ENCODE results near the gene MUCL3.
"Not testable (repeated sequence)": the region's sequence is repeated elsewhere in the genome, so short reads cannot be mapped to it uniquely, and the experiment has no call there.

The MUCL3 gene

DNA sequence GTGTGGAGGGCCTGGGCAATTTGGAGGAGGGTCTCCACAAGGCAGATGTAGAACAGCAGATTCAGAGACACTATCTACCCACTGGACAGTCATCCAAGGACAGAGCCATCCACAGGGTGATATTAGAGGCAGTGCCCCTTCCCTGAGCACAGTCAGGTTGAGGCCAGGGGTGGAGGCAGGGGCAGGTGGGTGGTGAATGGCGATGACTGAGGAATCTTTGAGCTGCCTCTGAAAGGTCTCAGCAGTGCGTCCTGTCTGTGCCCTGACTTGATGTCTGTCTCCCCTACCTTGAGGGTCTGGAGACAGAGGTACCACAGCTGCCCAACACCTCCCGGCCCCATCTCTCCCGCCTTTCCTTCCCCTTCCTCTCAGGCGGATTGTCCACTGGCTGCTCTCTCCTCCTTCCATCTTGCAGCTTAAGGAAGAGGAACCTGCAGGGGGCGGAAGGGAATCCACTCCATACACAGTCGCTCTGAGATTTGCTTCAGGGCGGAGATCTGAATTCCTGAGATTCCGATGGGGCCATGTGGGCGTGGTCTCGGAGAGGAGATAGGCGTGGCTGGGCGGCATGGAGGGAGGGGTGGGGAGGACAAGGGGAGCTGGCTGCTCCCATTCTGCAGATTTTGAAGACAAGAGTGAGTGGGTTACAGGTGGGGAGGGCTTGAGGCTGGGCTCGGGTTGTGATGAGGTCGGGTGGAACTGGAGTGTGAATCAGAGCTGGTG is 1.7 kb downstream of the MUCL3 start:
- peak; percentile 96 for DNase-seq (ENCODE audit: low read depth, low spot score)

DNA sequence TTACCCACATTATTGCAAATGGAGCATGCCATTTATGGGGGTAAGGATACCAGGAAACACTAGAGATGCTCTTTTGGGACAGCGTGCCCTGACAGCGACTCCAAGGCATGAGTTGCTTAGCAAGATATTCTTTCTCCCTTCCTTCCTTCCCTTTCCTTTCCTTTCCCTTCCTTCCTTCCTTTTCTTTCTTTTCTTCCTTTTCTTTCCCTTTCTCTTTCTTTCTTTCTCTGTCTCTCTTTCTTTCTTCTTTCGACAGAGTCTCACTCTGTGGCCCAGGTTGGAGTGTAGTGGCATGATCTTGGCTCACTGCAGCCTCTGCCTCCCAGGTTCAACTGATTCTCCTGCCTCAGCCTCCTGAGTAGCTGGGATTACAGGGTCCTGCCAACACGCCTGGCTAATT is 3.3 kb downstream of the MUCL3 start:
- no peak for DNase-seq (ENCODE audit: low read depth, low spot score)

DNA sequence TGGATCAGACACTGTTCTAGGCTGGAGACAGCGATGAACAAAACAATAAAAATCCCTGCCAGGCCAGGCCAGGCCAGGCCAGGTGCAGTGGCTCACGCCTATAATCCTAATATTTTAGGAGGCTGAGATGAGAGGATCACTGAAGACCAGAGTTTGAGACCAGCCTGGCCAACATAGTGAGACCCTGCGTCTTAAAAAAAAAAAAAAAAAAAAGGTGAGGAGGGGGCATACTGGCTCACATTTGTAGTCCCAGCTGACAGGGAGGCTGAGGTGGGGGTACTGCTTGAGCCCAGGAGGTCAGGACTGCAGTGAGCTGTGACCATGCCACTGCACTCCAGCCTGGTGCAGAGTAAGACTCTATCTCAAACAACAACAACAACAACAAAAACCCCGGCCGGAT is 4.5 kb downstream of the MUCL3 start:
- no peak for DNase-seq (ENCODE audit: low read depth, low spot score)

DNA sequence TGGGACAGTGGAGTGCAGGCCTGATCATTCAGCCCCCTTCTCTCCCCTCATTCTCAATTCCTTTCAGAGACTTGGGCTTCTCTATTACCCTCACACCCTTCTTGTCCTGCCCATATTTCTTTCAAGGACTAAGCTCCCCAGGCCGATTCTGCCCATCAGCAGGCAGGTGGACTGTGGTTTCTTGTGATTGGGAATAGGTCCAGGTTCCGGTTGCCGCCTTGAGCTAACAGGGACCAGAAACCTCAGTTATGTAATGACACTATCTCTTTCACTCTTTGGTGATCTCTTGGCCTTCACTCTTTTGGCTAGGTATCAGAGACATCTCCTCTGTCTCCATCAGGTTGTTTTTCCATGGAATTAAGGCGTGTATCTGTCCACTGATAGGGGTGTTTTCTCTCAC is 6.5 kb downstream of the MUCL3 start:
- DNase-seq (ENCODE audit: low read depth, low spot score): no peak

DNA sequence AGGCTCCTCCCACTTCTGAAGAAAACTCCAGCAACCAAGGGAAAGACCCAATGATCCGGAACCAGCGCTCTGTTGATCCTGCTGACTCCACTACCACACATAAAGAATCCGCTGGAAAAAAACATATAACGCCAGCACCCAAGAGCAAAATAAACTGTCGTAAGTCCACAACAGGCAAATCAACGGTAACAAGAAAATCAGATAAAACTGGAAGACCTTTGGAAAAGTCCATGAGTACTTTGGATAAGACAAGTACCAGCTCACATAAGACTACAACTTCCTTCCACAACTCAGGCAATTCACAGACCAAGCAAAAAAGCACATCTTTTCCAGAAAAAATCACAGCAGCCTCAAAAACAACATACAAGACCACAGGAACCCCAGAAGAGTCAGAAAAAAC is 8.0 kb downstream of the MUCL3 start:
- DNase-seq (ENCODE audit: low read depth, low spot score): no peak

DNA sequence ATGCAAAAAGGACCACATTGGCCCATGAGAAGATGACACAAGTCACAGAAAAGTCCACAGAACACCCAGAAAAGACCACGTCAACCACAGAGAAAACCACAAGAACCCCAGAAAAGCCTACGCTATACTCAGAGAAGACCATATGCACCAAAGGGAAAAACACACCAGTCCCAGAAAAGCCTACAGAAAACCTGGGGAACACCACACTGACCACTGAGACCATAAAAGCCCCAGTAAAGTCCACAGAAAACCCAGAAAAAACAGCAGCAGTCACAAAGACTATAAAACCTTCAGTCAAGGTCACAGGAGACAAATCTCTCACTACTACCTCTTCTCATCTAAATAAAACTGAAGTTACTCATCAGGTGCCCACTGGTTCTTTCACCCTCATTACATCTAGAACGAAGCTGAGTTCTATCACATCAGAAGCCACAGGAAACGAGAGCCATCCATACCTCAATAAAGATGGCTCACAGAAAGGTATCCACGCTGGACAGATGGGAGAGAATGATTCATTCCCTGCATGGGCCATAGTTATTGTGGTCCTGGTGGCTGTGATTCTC is 11.2 kb downstream of the MUCL3 start:
- DNase-seq (ENCODE audit: low read depth, low spot score): no peak

DNA sequence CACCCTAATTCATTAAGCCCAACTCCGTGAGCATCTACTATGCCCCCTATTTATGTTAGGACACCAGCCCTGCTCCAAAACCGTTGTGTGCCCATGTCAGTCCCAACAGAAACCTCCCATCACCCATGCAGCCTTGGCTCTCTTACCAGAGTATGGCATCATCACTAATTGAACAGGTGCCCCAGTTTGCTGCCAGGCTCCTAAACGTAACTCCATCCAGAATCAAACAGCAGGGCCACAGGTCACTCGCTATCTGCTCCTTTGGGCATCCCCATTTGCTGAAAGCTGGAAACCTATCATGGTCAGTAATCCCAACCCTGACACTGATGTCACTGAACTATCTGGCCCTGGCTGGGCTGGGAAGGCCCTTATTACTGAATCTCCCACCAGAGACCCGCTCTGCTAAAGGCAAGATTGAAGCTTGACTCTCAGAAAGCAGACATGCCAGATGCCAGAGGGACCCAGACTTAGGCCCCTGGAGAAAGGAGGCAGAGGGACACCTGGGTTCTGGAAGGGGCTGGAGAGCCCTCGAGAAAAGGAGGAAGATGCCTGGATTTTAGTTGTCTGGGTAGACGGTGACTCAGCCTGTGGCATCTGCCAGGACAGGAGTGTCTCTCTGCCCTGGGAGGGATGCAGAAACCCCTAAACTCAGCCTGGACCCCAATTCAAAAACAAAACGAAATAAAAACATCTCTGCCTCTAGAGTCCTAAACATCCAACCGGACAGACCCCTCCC is 14.0 kb downstream of the MUCL3 start:
- DNase-seq (ENCODE audit: low read depth, low spot score): no peak

DNA sequence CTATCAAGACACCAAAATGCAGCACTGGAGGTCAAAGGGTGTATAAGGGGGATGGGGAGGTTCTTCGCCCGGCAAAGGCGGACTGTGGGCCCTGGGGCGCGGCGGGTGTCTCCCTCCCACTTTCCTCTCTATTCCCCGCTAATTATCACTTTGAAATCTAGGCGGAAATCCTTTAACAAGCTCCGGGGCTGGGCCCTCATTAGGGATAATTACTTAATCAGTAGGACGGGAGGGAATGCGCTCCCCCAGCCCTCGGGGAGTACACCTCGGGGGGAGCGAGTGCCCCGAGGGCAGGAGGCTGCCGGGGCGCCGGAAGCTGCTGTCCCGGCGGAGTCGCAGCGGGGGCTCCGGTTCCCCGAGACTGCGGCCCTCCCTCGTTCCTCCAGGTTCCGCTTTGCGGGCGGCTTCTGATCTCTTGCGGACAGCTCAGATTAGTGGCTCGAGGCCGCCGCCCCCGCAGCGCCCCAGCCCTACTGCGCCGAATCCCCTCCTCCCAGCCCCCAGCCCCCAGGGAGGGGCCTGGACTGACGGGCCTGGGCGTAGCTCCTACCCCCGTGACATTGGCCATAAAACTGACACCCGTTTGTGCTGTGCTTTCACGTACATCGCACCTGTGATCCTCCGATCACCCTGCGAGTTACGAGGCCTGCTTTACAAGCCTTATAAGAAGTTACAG is 14.7 kb downstream of the MUCL3 start:
- peak; percentile 82 for DNase-seq (ENCODE audit: low read depth, low spot score)

DNA sequence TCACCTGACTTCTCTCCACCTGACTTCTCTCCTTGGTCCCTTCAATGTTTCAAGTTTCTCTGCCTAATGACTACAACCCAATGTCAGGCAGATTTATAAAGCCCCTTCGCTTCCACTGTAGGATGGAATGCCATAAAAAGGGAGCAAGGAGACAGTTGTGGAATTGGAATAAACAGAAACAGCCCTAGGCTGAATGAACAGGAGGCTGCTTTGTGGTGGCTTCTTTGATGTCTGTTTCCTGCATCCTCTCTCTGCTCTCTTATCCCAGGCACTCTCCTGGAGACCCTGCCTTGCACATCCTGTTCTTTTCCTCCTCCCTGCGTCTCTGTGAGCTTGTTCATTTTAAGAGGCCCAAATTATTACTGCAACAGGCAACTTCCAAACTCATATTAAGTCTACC is 16.9 kb downstream of the MUCL3 start:
- DNase-seq (ENCODE audit: low read depth, low spot score): peak; percentile 71

DNA sequence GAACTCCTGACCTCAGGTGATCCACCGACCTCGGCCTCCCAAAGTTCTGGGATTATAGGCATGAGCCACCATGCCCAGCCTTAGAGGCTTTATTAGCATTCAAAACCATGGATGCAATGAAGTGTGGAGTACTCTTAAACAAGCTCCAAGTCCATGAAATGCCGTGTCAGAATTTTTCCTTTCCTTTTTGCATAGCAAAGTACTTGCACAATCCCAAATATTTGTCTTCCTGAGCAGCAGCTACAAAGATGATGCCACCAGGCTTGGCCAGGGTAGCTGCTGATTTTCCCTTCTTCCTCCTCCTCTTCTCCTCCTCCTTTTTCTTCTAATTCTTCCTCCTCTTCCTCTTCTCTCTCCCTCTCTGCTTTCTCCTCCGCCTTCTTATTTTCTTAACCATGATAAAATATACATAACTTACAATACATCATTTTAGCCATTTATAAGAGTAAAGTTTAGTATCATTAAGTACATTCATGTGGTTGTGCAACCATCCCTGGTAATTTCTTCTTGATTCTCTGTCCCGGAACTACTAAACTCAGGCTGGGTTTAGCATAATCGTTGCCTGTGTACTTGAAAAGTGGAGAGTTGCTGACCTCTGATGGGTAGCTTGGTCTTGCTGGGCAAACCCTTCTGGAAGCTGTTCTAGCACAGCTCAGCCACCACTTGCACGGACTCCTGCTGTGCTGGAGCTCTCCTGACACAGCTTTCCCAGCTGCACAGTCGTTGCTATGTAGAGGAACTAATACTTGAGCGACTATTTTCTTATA is 20.3 kb downstream of the MUCL3 start:
- DNase-seq (ENCODE audit: low read depth, low spot score): no peak

DNA sequence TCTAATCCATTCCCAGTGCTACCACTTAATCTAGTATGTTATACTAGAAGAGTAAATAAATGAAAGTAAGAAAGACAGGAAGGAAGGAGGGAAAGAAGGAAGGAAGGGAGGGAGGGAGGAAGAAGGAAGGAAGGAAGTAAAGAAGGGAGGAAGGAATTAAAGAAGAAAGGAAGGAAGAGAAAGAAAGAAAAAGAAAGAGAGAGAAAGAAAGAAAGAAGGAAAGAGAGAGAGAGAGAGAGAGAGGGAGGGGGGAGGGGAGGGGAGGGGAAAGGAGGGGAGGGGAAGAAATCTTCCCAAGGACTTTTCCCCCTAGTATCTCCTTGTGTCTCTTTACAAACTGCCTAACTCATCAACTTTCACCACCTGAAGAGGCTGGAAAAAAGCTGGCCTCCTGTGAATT is 21.9 kb downstream of the MUCL3 start:
- DNase-seq (ENCODE audit: low read depth, low spot score): no peak

DNA sequence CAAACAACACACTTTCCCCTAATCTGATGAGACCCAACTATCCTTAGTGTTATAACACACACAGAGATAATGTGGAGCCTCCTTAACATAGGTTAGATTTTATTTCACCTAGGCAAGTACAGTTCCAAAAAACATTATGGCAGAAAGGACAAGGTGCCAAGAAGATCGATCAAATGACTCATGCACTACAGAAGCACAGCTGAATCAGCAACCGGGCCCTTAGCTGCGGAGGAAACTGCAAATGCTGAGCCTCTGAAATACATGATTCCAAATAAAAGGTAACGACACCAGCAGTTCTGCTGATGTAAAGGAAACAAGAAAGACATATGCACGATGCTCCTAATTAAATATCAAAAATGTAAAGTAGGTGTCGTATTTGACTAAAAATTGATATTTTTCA is 22.9 kb downstream of the MUCL3 start:
- DNase-seq (ENCODE audit: low read depth, low spot score): no peak

DNA sequence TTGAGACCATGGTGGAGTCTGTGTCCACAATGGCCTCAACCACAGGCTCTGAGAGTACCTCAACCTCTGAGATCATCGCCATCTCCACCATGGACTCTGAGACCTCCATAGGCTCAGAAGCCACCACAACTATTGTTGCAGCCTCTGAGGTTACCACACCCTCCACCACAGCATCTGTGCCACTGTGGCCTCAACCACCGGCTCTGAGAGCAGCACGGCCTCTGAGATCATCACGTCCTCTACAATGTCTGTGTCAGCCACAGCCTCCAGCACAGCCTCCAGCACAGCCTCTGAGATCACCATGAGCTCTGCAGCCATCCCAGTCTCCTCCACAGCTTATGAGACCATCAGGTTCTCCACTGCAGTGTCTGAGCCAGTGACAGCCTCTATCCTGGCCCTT is 23.3 kb downstream of the MUCL3 start:
- no peak for DNase-seq (ENCODE audit: low read depth, low spot score)

DNA sequence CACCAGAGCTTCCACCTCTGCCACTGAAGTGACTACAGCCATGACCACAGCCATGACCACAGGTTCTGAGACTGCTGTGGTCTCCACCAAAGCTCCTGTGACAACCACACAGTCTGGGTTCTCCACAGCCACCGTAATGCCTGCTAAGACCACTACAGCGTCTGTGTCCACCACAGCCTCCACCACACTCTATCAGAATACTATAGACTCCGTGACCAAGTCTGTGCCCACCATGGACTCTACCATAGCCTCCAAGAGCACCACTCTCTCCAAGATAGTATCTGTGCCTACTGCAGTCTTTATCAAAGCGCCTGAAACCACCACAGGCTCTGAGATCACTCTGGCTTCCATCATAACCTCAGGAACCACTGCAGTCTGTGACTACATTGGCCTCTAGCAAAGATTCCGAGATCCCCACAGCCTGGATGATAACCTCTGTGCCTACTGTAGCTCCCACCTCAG is 24.4 kb downstream of the MUCL3 start:
- DNase-seq (ENCODE audit: low read depth, low spot score): no peak

DNA sequence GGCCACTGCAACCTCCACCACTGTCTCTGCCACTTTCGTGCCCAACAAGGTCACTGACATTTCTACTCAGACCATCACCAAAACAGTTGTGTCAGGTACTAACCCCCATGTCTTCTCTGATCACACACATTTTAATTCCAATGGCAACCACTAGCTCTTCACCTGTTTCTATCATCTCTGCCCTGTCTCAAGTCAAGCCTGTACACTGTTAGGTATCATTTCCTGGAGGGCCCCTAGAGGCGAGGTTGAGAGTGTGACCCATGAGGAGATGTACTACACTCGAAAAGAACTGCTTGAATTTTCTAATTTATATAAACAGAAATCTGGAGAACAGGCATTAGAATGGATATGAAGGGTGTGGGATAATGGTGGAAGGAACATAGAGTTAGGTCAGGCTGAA is 25.4 kb downstream of the MUCL3 start:
- no peak for DNase-seq (ENCODE audit: low read depth, low spot score)

DNA sequence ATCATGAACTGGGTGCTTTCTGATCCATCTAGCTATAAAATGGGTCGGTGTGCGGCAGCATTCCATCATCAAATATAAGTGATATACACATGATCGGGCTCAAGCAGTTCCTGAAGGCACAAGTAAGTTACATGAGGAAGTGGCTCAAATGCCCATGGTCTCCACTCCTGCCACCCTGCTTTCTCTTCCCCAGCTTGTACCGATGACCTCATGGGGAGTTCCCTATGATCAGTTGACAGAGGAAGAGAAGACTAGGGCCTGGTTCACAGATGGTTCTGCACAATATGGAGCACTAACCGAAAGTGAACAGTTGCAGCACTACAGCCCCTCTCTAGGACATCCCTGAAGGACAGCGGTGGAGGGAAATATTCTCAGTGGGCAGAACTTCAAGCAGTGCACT is 28.4 kb downstream of the MUCL3 start:
- DNase-seq (ENCODE audit: low read depth, low spot score): not testable (repeated sequence)

DNA sequence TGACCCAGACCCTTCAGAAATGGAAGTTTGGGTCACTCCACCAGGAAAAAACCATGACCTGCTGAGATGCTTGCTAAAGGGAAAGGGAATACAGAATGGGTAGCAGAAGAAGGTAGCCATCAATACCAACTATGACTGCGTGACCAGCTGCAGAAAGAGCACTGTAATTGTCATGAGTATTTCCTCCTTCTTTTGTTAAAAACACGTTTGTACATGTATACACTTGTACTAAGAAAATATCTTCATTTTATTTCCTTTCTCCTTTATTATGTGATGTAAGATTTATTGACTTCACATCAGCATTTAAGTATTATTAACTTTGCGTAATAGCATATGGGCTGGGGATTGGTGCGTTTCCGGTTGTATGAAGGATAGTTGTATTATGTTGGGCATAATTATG is 30.2 kb downstream of the MUCL3 start:
- no peak for DNase-seq (ENCODE audit: low read depth, low spot score)

DNA sequence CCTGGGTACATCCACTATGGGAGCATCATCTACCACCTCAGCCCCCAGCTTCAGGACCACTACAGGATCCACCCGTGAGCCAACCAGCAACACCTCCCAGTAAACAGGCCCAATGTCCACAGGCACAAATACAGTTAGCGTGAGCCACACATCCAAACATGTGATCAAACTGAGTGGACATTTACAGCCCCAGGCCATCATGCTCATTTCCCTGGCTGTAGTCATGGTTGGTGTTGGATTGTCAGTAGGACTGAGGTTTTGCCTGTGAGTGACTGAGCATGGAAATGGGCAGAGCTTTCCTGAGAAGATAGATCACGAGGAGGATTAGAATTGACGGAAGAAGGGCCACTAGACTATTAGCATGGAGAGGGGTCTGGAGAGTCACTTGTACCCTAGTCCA is 32.0 kb downstream of the MUCL3 start:
- DNase-seq (ENCODE audit: low read depth, low spot score): no peak

DNA sequence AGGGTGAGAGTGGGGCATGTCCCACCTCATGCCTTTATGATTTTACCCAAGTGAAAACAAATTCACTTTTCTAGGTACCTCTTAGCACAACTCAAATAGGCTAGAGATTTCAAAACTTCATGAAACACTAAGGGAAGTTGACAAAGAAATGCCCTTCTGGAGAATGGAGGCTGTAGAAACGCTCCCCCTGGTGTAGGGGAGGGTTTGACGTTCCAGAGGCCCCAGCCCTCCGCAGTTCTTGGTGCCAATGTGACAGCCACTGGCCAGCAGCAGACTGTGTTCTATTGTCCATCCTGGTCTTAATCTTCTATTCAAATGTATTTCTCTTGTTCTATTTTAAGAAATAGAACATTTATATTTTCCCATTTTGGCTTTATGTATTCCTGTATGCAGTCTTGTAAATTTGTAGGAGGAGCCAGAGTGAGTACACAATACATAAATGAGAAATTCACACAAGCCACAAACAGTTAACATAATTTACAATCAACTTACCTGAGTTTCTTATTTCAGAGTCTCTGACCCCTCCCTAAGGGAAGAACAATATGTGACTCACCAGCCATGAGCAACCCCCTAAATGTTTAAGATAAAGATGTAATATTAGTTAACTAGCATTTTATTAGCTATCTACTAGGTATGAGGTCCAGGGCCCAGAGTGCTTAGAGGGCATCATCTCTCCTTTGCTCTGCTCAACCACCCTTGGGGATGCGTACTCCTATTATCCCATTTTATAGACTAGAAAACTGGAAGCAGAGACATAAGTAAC is 33.9 kb downstream of the MUCL3 start:
- no peak for DNase-seq (ENCODE audit: low read depth, low spot score)

DNA sequence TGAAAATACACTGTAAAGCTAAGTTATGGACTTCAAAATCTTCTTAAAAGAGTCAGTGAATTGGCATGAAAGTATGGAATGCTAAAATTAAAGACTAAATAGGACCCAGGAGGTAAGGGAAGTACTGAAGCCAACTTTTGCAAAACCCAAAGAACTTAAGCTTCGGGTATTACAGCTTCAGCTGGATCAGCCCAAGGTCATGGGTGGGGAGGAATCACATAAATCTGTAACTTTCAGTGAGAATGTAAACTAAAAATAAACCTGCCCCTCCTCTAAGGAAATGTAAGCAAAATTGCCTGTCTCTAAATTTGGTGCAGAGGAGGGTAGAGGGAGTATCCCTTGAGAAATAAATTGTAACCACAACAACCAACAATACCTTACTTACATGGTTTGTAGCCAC is 38.4 kb downstream of the MUCL3 start:
- DNase-seq (ENCODE audit: low read depth, low spot score): no peak

DNA sequence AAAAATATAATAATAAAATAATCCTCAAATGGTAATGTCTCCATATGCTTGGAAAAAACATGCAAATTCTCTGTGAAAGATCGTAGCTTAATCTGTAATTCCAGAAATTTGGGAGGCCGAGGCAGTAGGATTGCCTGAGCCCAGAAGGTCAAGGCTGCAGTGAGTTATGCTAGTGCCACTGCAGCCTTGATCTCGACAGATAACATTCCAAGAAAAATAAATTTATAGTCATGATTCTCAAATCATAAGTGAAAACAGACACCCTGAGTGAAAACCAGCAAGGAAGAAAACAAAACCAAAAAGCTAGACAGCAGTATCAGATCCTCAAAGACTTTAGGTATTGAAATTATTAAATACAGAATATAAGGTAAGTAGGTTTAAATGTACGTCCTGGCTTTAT is 38.9 kb downstream of the MUCL3 start:
- no peak for DNase-seq (ENCODE audit: low read depth, low spot score)

Measured in ELF-1 (cell line).